Heart right ventricle (tissue), 16 donors: ENCODE data around the gene VPS35. TPM values are rescaled to one million over a fixed set of nuclear protein-coding genes. Genes with fewer than 3 reads are reported as not detected.

Source experiments
- ATAC-seq, 8 donors: fragments of 200-7000 bp; cut with Tn5 transposase; one replicate each; pipeline ENCODE4 v1.9.1; 2020; ENCODE audit warnings: mild to moderate bottlenecking in 8 of 8, moderate library complexity in 8 of 8, moderate number of reproducible peaks in 1 of 8
- DNase-seq, 2 donors: peaks; one replicate each; pipeline ENCODE4 v3.0.0-alpha.2; 2020
- H3K27ac ChIP-seq, 10 donors: fragments of 200-600 bp; sonication (generic) in 2 of 10; one replicate each; pipeline versions ENCODE4 v1.5.0 to v1.8.0; 2020 to 2022; ENCODE audit warnings: mild to moderate bottlenecking in 3 of 10
- H3K27me3 ChIP-seq, 7 donors: fragments of 200-600 bp; one replicate each; pipeline ENCODE4 v1.8.0; 2021 to 2022; ENCODE audit warnings: mild to moderate bottlenecking in 2 of 7
- H3K36me3 ChIP-seq, 9 donors: fragments of 200-600 bp; sonication (generic) in 1 of 9; one replicate each; pipeline versions ENCODE4 v1.5.0 to v1.8.0; 2020 to 2022; ENCODE audit warnings: mild to moderate bottlenecking in 2 of 9
- H3K4me1 ChIP-seq, 9 donors: fragments of 200-600 bp; sonication (generic) in 1 of 9; one replicate each; pipeline versions ENCODE4 v1.5.0 to v1.8.0; 2020 to 2022; ENCODE audit warnings: mild to moderate bottlenecking in 4 of 9
- H3K4me3 ChIP-seq, 10 donors: fragments of 200-600 bp; sonication (generic) in 2 of 10; one replicate each; pipeline versions ENCODE4 v1.5.0 to v1.8.0; 2020 to 2022; ENCODE audit warnings: mild to moderate bottlenecking in 7 of 10, moderate library complexity in 2 of 10
- H3K9me3 ChIP-seq, 11 donors: fragments of 200-600 bp in 10 of 11; sonication (generic) in 2 of 11; one replicate each; pipeline versions ENCODE4 v1.5.0 to v1.8.0; 2013 to 2022; ENCODE audit warnings: mild to moderate bottlenecking in 2 of 11, control low read depth in 1 of 11, moderate library complexity in 1 of 11
- CTCF ChIP-seq, 9 donors: fragments of 200-600 bp; sonication (generic) in 2 of 9; IDR thresholded peaks; one replicate each; pipeline versions ENCODE4 v1.5.0 to v1.8.0; 2021 to 2022; ENCODE audit warnings: antibody characterized with exemption in 9 of 9, mild to moderate bottlenecking in 5 of 9, moderate library complexity in 1 of 9
- WGBS, 2 donors: extraction: QIAGEN DNeasy Blood & Tissue Kit; methylation state at CpG; one replicate each; pipeline ENCODE4 v1.1.7; 2013; ENCODE audit warnings: inconsistent platforms in 1 of 2; 5-methylcytosine and 5-hydroxymethylcytosine counted together
- intact Hi-C, 10 donors: fragments of 100-400 bp; cut with DNase I; formaldehyde crosslinking; loops; one replicate each; pipeline versions ENCODE4 v1.11.1 to v1.14.2; 2022
- polyA plus RNA-seq, 2 donors: library from polyadenylated mRNA; stranded (reverse); fragments of 200-250 nt; gene quantifications; one replicate each; pipeline ENCODE4 v1.2.3, GENCODE V29; 2013
- total RNA-seq, 10 donors: library from RNA; stranded (reverse); fragmentation: NEBNext Ultra II Directional in 3 of 10; extraction: Animal tissue kit (Norgen Biotek cat#: 25700) in 3 of 10; gene quantifications; one replicate each; pipeline versions ENCODE4 v1.2.1 to v1.2.4, GENCODE V29; 2021 to 2023
- donor health status: Arrhythmogenic right ventricular cardiomyopathy.
- donor health status: ischemic (EF 13 %, LVEDD 7.1; RV severe dilation, severe dysfunction).
- donor health status: healthy with polysubstance abuse.
- donor health status: DM: no; HTN: yes; CAD: no.
- donor health status: DM: no; HTN: no; CAD: no.
- donor health status: ischemic (EF 25% LVEDD 6.9; RV normal size, moderate dysfunction).
- donor health status: ischemic (EF 25% LVEDD 5.7; RV mildly dilated, moderate dysfunction).
- donor health status: healthy.
- donor health status: DM: yes; HTN: yes; CAD: no.
- donor health status: Ischemic cardiomyopathy.
- donor health status: ischemic (EF 35%, LVEDD 5.7; RV mildly dilated, moderate dysfunction).
- donor health status: nonischemic (EF 11% LVEDD 7.7; RV severe dilation, severe dysfunction).
- donor health status: DM: yes; HTN: yes; CAD: no.
- donor health status: PGD.
- donor health status: ischemic (EF 29% LVEDD 5.4; RV normal size, mild dysfunction).
- donor health status: nonischemic (EF 23%, LVEDD 6.1; RV moderate dilation, normal function).

The VPS35 gene
- total and polyA plus RNA-seq, 12 donors = 12.7 to 106 (median 89.6) TPM

GRCh38 chr16:46649588-46650253, 39.3 kb downstream of the VPS35 start:
- no peak for TF ChIP-seq CTCF (IDR thresholded peaks at IDR 0.05)
- WGBS, 2 donors = 77 to 82% methylated on average over 27 of the region's 27 CpGs
- peak; percentile 23 to 92 (median 82) for ATAC-seq
- DNase-seq = peak; percentile 40 to 47
- Histone ChIP-seq H3K4me3 (peak overlapping the region in 6 of 10 donors; percentile 7 to 39 (median 28)), H3K27me3 (no peaks in the 10 kb centered on the region), H3K27ac (peak overlapping the region in 8 of 10 donors; percentile 16 to 82 (median 46)), H3K9me3 (peaks cover 0 to 4% (median 2%) of the 10 kb centered on the region in 11 donors), H3K4me1 (no peaks in the 10 kb centered on the region), H3K36me3 (peaks cover 0 to 6% (median 0%) of the 10 kb centered on the region in 9 donors)
- intact Hi-C loops = no loop called here

- no peaks in the 10 kb centered on the region for H3K4me1 ChIP-seq
- H3K36me3 ChIP-seq = peaks cover 0 to 6% (median 0%) of the 10 kb centered on the region in 9 donors
- intact Hi-C loops = no loop called here
- DNase-seq = no peak
- WGBS, 2 donors = 87 to 91% methylated on average over 8 of the region's 8 CpGs
- no peak overlapping the region for H3K27ac ChIP-seq
- peaks cover 0 to 14% (median 8%) of the 10 kb centered on the region in 11 donors for H3K9me3 ChIP-seq
- TF ChIP-seq CTCF (IDR thresholded peaks at IDR 0.05) = no peak
- no peak for ATAC-seq
- H3K27me3 ChIP-seq = no peaks in the 10 kb centered on the region
- H3K4me3 ChIP-seq = no peak overlapping the region
These were observed 40.3 kb downstream of the VPS35 start for GRCh38 chr16:46648656-46649055.

- ATAC-seq = peak in 1 of 8 donors; percentile 50
- no peak for DNase-seq
These were observed 49.7 kb downstream of the VPS35 start for GRCh38 chr16:46638947-46639925.

More at GRCh38 chr16:46638947-46639925, 49.7 kb downstream of the VPS35 start:
- Histone ChIP-seq H3K4me3 (no peak overlapping the region), H3K36me3 (no peaks in the 10 kb centered on the region), H3K27me3 (no peaks in the 10 kb centered on the region), H3K27ac (no peak overlapping the region), H3K9me3 (peaks cover 0 to 14% (median 0%) of the 10 kb centered on the region in 11 donors), H3K4me1 (no peaks in the 10 kb centered on the region)
- no peak for TF ChIP-seq CTCF (IDR thresholded peaks at IDR 0.05)
- intact Hi-C loops = no loop called here
- WGBS, 2 donors = 80 to 83% methylated on average over 9 of the region's 9 CpGs
